Trophoblast cell (in vitro differentiated cells and primary cell): ENCODE data around the gene COPS7A.

Experiments used
- DNase-seq, 2 donors: peaks; one replicate each; pipeline ENCODE4 v3.0.0-alpha.2; 2016
- H2AFZ ChIP-seq: 2 replicates; pipeline ENCODE4 v1.6.1; 2013; ENCODE audit warnings: low read length, moderate library complexity, mild to moderate bottlenecking; ENCODE audit not compliant: insufficient read depth, poor library complexity
- H2AK5ac ChIP-seq: 2 replicates; pipeline ENCODE4 v1.6.1; 2013; ENCODE audit warnings: mild to moderate bottlenecking, low read length
- H2BK120ac ChIP-seq: 2 replicates; pipeline ENCODE4 v1.6.1; 2013; ENCODE audit warnings: low read length, mild to moderate bottlenecking, moderate library complexity; ENCODE audit not compliant: insufficient read depth, poor library complexity
- H2BK12ac ChIP-seq: 2 replicates; pipeline ENCODE4 v1.6.1; 2013; ENCODE audit warnings: mild to moderate bottlenecking, low read length, moderate library complexity
- H2BK5ac ChIP-seq: 2 replicates; pipeline ENCODE4 v1.6.1; 2013; ENCODE audit warnings: low read length, low read depth, moderate library complexity, mild to moderate bottlenecking; ENCODE audit not compliant: poor library complexity
- H3K14ac ChIP-seq: 2 replicates; pipeline ENCODE4 v1.6.1; 2013; ENCODE audit warnings: mild to moderate bottlenecking, low read length
- H3K18ac ChIP-seq: 2 replicates; pipeline ENCODE4 v1.6.1; 2013; ENCODE audit warnings: mild to moderate bottlenecking, low read length
- H3K23ac ChIP-seq: 2 replicates; pipeline ENCODE4 v1.6.1; 2013; ENCODE audit warnings: low read length
- H3K27ac ChIP-seq: 2 replicates; pipeline ENCODE4 v1.5.1; 2013; ENCODE audit warnings: low read depth, mild to moderate bottlenecking, inconsistent platforms, low read length, moderate library complexity
- H3K27me3 ChIP-seq: 2 replicates; pipeline ENCODE4 v1.6.1; 2013; ENCODE audit warnings: inconsistent platforms, mild to moderate bottlenecking, low read length, moderate library complexity; ENCODE audit not compliant: insufficient read depth
- H3K36me3 ChIP-seq, 2 experiments: 1 replicate in 1 of 2; 2 replicates in 1 of 2; pipeline ENCODE4 v1.6.1; 2013; ENCODE audit warnings: low read length in 2 of 2, mild to moderate bottlenecking in 2 of 2, moderate library complexity in 1 of 2; ENCODE audit not compliant: insufficient read depth in 2 of 2, control insufficient read depth in 1 of 2
- H3K4ac ChIP-seq: 2 replicates; pipeline ENCODE4 v1.6.1; 2013; ENCODE audit warnings: low read depth, mild to moderate bottlenecking, low read length, moderate library complexity
- H3K4me1 ChIP-seq, 2 experiments: 1 replicate in 1 of 2; 2 replicates in 1 of 2; pipeline ENCODE4 v1.6.1; 2013; ENCODE audit warnings: low read length in 2 of 2, mild to moderate bottlenecking in 2 of 2, moderate library complexity in 1 of 2; ENCODE audit not compliant: insufficient read depth in 2 of 2, control insufficient read depth in 1 of 2
- H3K4me2 ChIP-seq: 2 replicates; pipeline ENCODE4 v1.6.1; 2013; ENCODE audit warnings: inconsistent platforms, mild to moderate bottlenecking, low read length, moderate library complexity
- H3K4me3 ChIP-seq: 2 replicates; pipeline ENCODE4 v1.5.1; 2013; ENCODE audit warnings: mild to moderate bottlenecking, low read depth, low read length, inconsistent platforms
- H3K79me1 ChIP-seq: one replicate; pipeline ENCODE4 v1.6.1; 2013; ENCODE audit warnings: low read length
- H3K79me2 ChIP-seq: 2 replicates; pipeline ENCODE4 v1.6.1; 2013; ENCODE audit warnings: low read length, mild to moderate bottlenecking; ENCODE audit not compliant: control insufficient read depth, insufficient read depth, poor library complexity
- H3K9ac ChIP-seq: 2 replicates; pipeline ENCODE4 v1.6.1; 2013; ENCODE audit warnings: mild to moderate bottlenecking, low read length
- H3K9me3 ChIP-seq: 2 replicates; pipeline ENCODE4 v1.6.1; 2013; ENCODE audit warnings: low read depth, mild to moderate bottlenecking, control low read depth, inconsistent platforms, low read length; ENCODE audit not compliant: insufficient read depth
- H4K12ac ChIP-seq: 2 replicates; pipeline ENCODE4 v1.6.1; 2013; ENCODE audit warnings: low read depth, mild to moderate bottlenecking, low read length, moderate library complexity
- H4K8ac ChIP-seq: 2 replicates; pipeline ENCODE4 v1.6.1; 2013; ENCODE audit warnings: low read depth, mild to moderate bottlenecking, low read length, moderate library complexity
- H4K91ac ChIP-seq: one replicate; pipeline ENCODE4 v1.6.1; 2013; ENCODE audit warnings: low read depth, mild to moderate bottlenecking, low read length, moderate library complexity
- WGBS: extraction: QIAGEN DNeasy Blood & Tissue Kit; methylation state at CpG from one replicate; pipeline ENCODE4 v1.1.7; 2013; ENCODE audit warnings: missing lambda C conversion rate; ENCODE audit not compliant: insufficient read length, insufficient coverage; ENCODE audit errors: extremely low coverage; 5-methylcytosine and 5-hydroxymethylcytosine counted together

Gene COPS7A

GRCh38 chr12:6765048-6765633, 41.3 kb downstream of the COPS7A start:
- Histone ChIP-seq H3K36me3 (peaks cover 10 to 11% of the 10 kb centered on the region in 2 experiments), H2BK12ac (peak overlapping the region; percentile 58), H2AFZ (peak overlapping the region; percentile 46), H3K4me1 (peaks cover 23 to 32% of the 10 kb centered on the region in 2 experiments), H4K91ac (peak overlapping the region; percentile 91), H4K8ac (peak overlapping the region; percentile 63), H3K23ac (no peak overlapping the region), H2BK5ac (peak overlapping the region; percentile 63), H3K4me2 (peak overlapping the region; percentile 91), H3K27me3 (no peaks in the 10 kb centered on the region), H3K4me3 (no peak overlapping the region), H3K18ac (peak overlapping the region; percentile 48), H3K27ac (peak overlapping the region; percentile 85), H2BK120ac (peak overlapping the region; percentile 95), H3K79me2 (peaks cover 18% of the 10 kb centered on the region), H3K4ac (peak overlapping the region; percentile 29), H3K9ac (no peak overlapping the region), H2AK5ac (peak overlapping the region; percentile 69), H3K9me3 (no peaks in the 10 kb centered on the region), H3K14ac (peak overlapping the region; percentile 82), H3K79me1 (peaks cover 30% of the 10 kb centered on the region), H4K12ac (peak overlapping the region; percentile 39)
- DNase-seq = peak in 1 of 2 donors; percentile 22
- WGBS = no CpG with 5 or more reads among the region's 7 CpGs

- Histone ChIP-seq H4K91ac (peak within 1 kb of the TSS; percentile 91), H3K4me3 (peak within 1 kb of the TSS; percentile 92), H2BK5ac (peak within 1 kb of the TSS; percentile 63), H3K27me3 (no peaks in the 10 kb centered on the region), H2BK120ac (peak within 1 kb of the TSS; percentile 95), H3K36me3 (peaks cover 17 to 18% of the 10 kb centered on the region in 2 experiments), H2BK12ac (peak within 1 kb of the TSS; percentile 58), H3K18ac (peak within 1 kb of the TSS; percentile 92), H3K4me2 (peak within 1 kb of the TSS; percentile 91), H3K27ac (peak within 1 kb of the TSS; percentile 85), H3K14ac (peak within 1 kb of the TSS; percentile 90), H3K9me3 (no peaks in the 10 kb centered on the region), H2AK5ac (peak within 1 kb of the TSS; percentile 89), H3K4ac (peak within 1 kb of the TSS; percentile 76), H4K8ac (peak within 1 kb of the TSS; percentile 63), H3K9ac (peak within 1 kb of the TSS; percentile 83), H2AFZ (peak within 1 kb of the TSS; percentile 54), H4K12ac (peak within 1 kb of the TSS; percentile 43), H3K79me1 (peaks cover 30% of the 10 kb centered on the region), H3K4me1 (peaks cover 23 to 32% of the 10 kb centered on the region in 2 experiments), H3K23ac (no peak within 1 kb of the TSS), H3K79me2 (peaks cover 18% of the 10 kb centered on the region)
- no CpG with 5 or more reads among the region's 63 CpGs for WGBS
- DNase-seq = peak; percentile 39 to 59
Observed at GRCh38 chr12:6765634-6766581, 42.1 kb downstream of the COPS7A start, which contains the start of gene PTMS. Gene PTMS, plus strand, starts transcription at chr12:6766363. Its CDS starts 343 bp downstream, at chr12:6766706.

- no peaks in the 10 kb centered on the region for H3K27me3 ChIP-seq
- H2BK12ac ChIP-seq = no peak overlapping the region
- peak overlapping the region; percentile 43 for H4K12ac ChIP-seq
- H4K91ac ChIP-seq = peak overlapping the region; percentile 77
- peak; percentile 59 to 71 for DNase-seq
- peak overlapping the region; percentile 55 for H2BK120ac ChIP-seq
- H3K79me2 ChIP-seq = peaks cover 18% of the 10 kb centered on the region
- H2AFZ ChIP-seq = peak overlapping the region; percentile 54
- H3K4ac ChIP-seq = peak overlapping the region; percentile 76
- peak overlapping the region; percentile 61 for H2BK5ac ChIP-seq
- H3K36me3 ChIP-seq = peaks cover 21 to 24% of the 10 kb centered on the region in 2 experiments
- peaks cover 23 to 32% of the 10 kb centered on the region in 2 experiments for H3K4me1 ChIP-seq
- peaks cover 30% of the 10 kb centered on the region for H3K79me1 ChIP-seq
- H3K27ac ChIP-seq = peak overlapping the region; percentile 77
- H3K4me3 ChIP-seq = peak overlapping the region; percentile 92
- peaks cover under 1% of the 10 kb centered on the region for H3K9me3 ChIP-seq
- peak overlapping the region; percentile 90 for H3K14ac ChIP-seq
- peak overlapping the region; percentile 83 for H3K9ac ChIP-seq
- H3K23ac ChIP-seq = no peak overlapping the region
- no CpG with 5 or more reads among the region's 88 CpGs for WGBS
- peak overlapping the region; percentile 32 for H2AK5ac ChIP-seq
- peak overlapping the region; percentile 92 for H3K18ac ChIP-seq
- peak overlapping the region; percentile 91 for H3K4me2 ChIP-seq
- H4K8ac ChIP-seq = peak overlapping the region; percentile 43
Observed at GRCh38 chr12:6766651-6767349, 43.0 kb downstream of the COPS7A start.
